Activated naive CD8-positive, alpha-beta T cell treated with anti-CD3 and anti-CD28 coated beads, Interleukin-2, amount 10 ng/mL, durations not matched to agents 7 days and 5 days (primary cell): ENCODE results near the gene TMC6. TPM values are rescaled to one million over a fixed set of nuclear protein-coding genes. Genes with fewer than 3 reads are reported as not detected.
A peak's percentile ranks its signal among the peaks of the same experiment; 100 is the strongest.
"Not testable (repeated sequence)": the region's sequence is repeated elsewhere in the genome, so short reads cannot be mapped to it uniquely, and the experiment has no call there.

Experiments
- ATAC-seq: fragments of 150-1000 bp; cut with Tn5 transposase; one replicate; pipeline ENCODE4 v1.10.0; 2021; ENCODE audit warnings: low read depth, moderate library complexity
- POLR2A ChIA-PET: fragments of 350-600 bp; sonication (Branson Sonifier 250); formaldehyde crosslinking; loops from one replicate; lab custom pipeline; 2021; ENCODE audit warnings: antibody characterized with exemption; lab: Charles Lee
- DNase-seq: peaks from one replicate; pipeline ENCODE4 v3.0.0; 2021
- H3K27ac Mint-ChIP-seq: one replicate; pipeline ENCODE4 v1.8.0; 2022; ENCODE audit warnings: mild to moderate bottlenecking, mixed read lengths
- H3K27me3 Mint-ChIP-seq: one replicate; pipeline ENCODE4 v1.8.0; 2022; ENCODE audit warnings: mild to moderate bottlenecking, moderate library complexity, mixed read lengths
- H3K36me3 Mint-ChIP-seq: one replicate; pipeline ENCODE4 v1.8.0; 2021; ENCODE audit warnings: mild to moderate bottlenecking, mixed read lengths
- H3K4me1 Mint-ChIP-seq: one replicate; pipeline ENCODE4 v1.8.0; 2021; ENCODE audit warnings: mixed read lengths
- H3K4me3 Mint-ChIP-seq: one replicate; pipeline ENCODE4 v1.8.0; 2022; ENCODE audit warnings: mild to moderate bottlenecking, moderate library complexity, mixed read lengths
- H3K9me3 Mint-ChIP-seq: one replicate; pipeline ENCODE4 v1.8.0; 2021; ENCODE audit warnings: mixed read lengths
- total RNA-seq, 2 experiments: library from RNA; stranded (reverse); gene quantifications; one replicate each; pipeline ENCODE4 v1.2.3, GENCODE V29; 2021

Gene TMC6
- total RNA-seq, 2 experiments from 2014 or later, result 638 to 646 TPM

DNA sequence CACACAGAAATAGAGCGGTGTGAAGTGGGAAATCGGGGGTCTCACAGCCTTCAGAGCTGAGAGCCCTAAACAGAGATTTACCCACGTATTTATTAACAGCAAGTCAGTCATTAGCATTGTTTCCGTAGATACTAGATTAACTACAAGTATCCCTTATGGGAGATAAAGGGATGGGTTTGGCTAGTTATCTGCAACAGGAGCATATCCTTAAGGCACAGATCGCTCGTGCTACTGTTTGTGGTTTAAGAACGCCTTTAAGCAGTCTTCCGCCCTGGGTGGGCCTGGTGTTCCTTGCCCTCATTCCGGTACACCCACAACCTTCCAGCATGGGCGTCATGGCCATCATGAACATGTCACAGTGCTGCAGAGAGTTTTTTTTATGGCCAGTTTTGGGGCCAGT lies 27.0 kb downstream of the TMC6 start:
- Mint-ChIP-seq H3K27me3 (no peaks in the 10 kb centered on the region), H3K4me1 (no peaks in the 10 kb centered on the region), H3K27ac (no peak overlapping the region), H3K9me3 (no peaks in the 10 kb centered on the region), H3K4me3 (no peak overlapping the region), H3K36me3 (peaks cover 35% of the 10 kb centered on the region)
- POLR2A ChIA-PET, result no interaction called here
- DNase-seq, result no peak
- no peak for ATAC-seq

DNA sequence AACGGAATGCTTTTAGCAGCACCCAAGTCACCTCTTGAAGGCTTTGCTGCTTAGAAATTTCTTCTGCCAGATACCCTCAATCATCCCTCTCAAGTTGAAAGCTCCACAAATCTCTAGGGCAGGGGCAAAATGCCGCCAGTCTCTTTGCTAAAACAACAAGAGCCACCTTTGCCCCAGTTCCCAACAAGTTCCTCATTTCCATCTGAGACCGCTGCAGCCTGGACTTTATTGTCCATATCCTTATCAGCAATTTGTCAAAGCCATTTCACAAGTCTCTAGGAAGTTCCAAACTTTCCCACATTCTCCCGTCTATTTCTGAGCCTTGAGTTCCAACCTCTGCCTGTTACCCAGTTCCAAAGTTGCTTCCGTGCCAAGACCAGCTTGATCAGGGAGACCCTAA lies 27.4 kb downstream of the TMC6 start:
- POLR2A ChIA-PET, result no interaction called here
- DNase-seq, result no peak
- Mint-ChIP-seq H3K27ac (no peak overlapping the region), H3K4me1 (no peaks in the 10 kb centered on the region), H3K9me3 (no peaks in the 10 kb centered on the region), H3K36me3 (peaks cover 37% of the 10 kb centered on the region), H3K27me3 (no peaks in the 10 kb centered on the region), H3K4me3 (no peak overlapping the region)
- no peak for ATAC-seq

DNA sequence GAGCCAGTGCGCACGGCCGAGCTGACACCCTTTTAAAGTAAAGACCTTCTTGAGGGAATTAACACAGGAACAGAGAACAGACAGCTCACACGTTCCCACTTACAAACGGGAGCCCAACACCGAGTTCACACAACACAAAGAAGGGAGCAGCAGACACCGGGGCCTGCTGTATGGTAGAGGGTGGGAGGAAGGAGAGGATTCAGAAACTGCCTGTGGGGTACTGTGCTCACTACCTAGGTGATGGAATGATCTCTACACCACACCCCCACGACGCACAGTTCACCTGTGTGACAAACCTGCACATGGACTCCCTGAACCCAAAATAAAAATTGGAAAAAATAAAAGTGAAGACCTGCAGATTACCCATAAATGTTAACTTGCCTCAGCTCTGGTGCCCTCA lies 32.5 kb downstream of the TMC6 start:
- H3K36me3 Mint-ChIP-seq, result peaks cover 52% of the 10 kb centered on the region
- H3K4me3 Mint-ChIP-seq, result no peak overlapping the region
- ATAC-seq, result no peak
- H3K9me3 Mint-ChIP-seq, result no peaks in the 10 kb centered on the region
- no peaks in the 10 kb centered on the region for H3K27me3 Mint-ChIP-seq
- no peak for DNase-seq
- no peaks in the 10 kb centered on the region for H3K4me1 Mint-ChIP-seq
- POLR2A ChIA-PET, result no interaction called here
- no peak overlapping the region for H3K27ac Mint-ChIP-seq

DNA sequence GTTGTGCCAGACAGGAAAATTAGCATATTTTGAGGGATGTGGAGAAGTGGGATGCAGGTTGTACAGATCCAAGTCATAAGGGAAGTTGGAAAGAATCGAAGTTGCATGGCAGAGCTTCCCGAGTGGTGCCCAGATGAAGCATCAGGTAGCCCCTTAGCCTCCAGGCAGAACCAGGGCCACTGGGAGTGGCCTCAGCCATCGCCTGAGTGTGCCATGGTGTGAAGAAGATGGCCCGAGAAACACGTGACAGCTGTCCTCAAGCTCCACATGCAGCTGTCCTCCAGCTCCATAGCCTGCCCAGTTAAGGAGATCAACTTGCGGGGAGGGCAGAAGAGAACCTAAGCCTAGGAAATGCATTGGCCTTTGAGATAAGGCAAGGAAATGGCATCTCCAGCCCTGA lies 33.5 kb downstream of the TMC6 start:
- POLR2A ChIA-PET, result no interaction called here
- no peak for ATAC-seq

DNA sequence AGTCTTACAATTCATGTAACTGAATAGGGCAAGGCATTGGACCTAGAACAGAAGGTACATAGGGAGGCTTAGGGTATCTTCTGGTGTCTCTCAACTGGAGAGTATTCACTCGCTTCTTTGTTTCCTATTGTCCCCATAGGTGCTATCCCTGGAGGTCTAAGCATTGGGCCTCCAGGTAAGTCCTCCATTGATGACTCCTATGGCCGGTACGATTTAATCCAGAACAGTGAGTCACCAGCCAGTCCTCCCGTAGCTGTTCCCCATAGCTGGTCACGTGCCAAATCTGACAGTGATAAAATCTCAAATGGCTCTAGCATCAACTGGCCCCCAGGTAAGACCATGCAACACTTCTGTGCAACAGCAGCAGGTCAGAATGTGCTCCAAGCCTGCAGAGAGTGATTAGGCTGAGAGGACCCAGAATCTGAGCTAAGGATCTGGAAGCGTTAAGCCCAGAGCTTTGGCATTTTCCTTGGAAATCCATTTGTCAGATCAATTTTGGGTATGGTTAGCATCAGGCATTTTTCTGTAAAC lies 35.7 kb downstream of the TMC6 start:
- POLR2A ChIA-PET, result no interaction called here
- Mint-ChIP-seq H3K4me1 (peaks cover 3% of the 10 kb centered on the region), H3K36me3 (peaks cover 32% of the 10 kb centered on the region), H3K27ac (peak overlapping the region; percentile 21), H3K4me3 (no peak overlapping the region), H3K9me3 (no peaks in the 10 kb centered on the region), H3K27me3 (no peaks in the 10 kb centered on the region)
- ATAC-seq, result no peak
- DNase-seq, result no peak

More for the DNA sequence above, 33.5 kb downstream of the TMC6 start:
- Mint-ChIP-seq H3K27ac (no peak overlapping the region), H3K27me3 (no peaks in the 10 kb centered on the region), H3K9me3 (no peaks in the 10 kb centered on the region), H3K36me3 (peaks cover 48% of the 10 kb centered on the region), H3K4me1 (no peaks in the 10 kb centered on the region), H3K4me3 (no peak overlapping the region)
- no peak for DNase-seq

DNA sequence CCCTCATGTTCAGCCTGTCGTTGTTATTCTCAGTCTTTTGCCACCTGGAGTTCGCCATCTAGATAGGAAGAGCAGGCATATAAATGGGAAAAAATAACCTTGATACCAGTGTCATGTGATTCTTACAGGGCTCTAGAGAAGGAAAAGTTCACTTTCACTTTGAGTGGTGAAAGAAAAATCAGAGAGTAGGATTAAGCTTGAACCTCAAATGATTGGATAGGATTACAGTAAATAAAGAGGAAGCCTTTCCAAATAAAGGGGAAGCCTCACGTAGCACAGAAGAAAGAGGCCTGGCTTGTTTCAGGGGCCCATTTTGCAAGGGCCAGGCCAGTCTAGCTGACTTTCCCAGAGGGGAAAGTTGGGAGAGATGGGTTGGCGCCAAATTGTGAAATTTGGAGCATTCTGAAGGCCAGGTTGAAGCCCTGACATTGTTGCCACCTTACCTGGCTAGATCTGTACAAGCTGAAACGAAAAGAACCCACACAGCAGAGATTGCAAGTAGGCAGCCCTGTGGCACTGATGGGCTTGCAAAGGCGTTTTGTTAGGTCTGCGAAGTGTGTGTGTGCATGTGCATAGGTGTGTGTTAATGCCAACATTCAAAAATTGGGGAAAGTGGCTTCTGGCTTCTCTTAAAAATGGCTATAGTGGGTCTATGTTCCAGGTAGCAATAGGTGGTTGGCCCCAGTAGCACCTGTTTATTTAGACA lies 38.8 kb downstream of the TMC6 start:
- DNase-seq, result no peak
- Mint-ChIP-seq H3K27me3 (no peaks in the 10 kb centered on the region), H3K36me3 (peaks cover 40% of the 10 kb centered on the region), H3K9me3 (no peaks in the 10 kb centered on the region), H3K4me3 (no peak overlapping the region), H3K27ac (peak overlapping the region; percentile 14), H3K4me1 (peaks cover 3% of the 10 kb centered on the region)
- POLR2A ChIA-PET, result no interaction called here
- ATAC-seq, result no peak

DNA sequence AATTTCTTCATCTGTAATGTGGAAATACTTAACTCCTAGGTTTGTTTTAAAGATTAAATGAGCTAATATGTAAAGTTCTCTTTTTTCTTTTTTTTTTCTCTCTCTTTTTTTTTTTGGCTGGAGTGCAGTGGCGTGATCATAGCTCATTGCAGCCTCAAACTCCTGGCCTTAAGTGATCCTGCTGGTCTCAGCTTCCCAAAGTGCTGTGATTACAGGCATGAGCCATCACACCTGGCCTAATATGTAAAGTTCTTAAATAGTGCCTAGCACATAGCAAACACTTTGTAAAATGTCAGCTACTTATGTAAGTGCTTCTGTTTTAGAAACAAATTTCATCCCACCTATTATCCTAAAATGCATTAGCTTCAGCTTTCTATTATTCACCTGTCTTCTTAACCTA lies 40.0 kb downstream of the TMC6 start:
- POLR2A ChIA-PET, result interaction anchor here (0.7 kb wide), 1 partner anchor 129 kb away, joined by 4 read pairs; no protein-coding TSS in a partner anchor
- DNase-seq, result no peak
- H3K36me3 Mint-ChIP-seq, result peaks cover 36% of the 10 kb centered on the region
- no peaks in the 10 kb centered on the region for H3K9me3 Mint-ChIP-seq
- H3K27ac Mint-ChIP-seq, result no peak overlapping the region
- no peak overlapping the region for H3K4me3 Mint-ChIP-seq
- H3K27me3 Mint-ChIP-seq, result no peaks in the 10 kb centered on the region
- no peak for ATAC-seq
- H3K4me1 Mint-ChIP-seq, result peaks cover 3% of the 10 kb centered on the region

DNA sequence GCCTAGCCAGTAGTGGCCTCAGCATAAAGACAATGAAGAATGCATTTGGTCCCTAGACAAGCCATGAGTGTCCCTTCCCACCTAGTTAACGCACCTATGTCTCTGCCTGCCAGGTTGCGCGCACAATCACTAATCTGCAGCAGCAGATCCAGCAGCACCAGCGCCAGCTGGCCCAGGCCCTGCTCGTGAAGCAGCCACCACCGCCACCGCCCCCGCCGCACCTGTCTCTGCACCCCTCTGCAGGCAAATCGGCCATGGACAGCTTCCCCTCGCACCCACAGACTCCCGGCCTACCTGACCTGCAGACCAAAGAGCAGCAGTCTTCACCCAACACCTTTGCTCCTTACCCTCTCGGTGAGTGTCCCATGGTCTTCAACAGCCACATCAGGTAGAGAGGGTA lies 41.8 kb downstream of the TMC6 start:
- H3K4me1 Mint-ChIP-seq, result peaks cover 7% of the 10 kb centered on the region
- DNase-seq, result no peak
- H3K4me3 Mint-ChIP-seq, result no peak overlapping the region
- peaks cover 24% of the 10 kb centered on the region for H3K36me3 Mint-ChIP-seq
- POLR2A ChIA-PET, result no interaction called here
- H3K27ac Mint-ChIP-seq, result no peak overlapping the region
- no peak for ATAC-seq
- no peaks in the 10 kb centered on the region for H3K9me3 Mint-ChIP-seq
- H3K27me3 Mint-ChIP-seq, result no peaks in the 10 kb centered on the region

DNA sequence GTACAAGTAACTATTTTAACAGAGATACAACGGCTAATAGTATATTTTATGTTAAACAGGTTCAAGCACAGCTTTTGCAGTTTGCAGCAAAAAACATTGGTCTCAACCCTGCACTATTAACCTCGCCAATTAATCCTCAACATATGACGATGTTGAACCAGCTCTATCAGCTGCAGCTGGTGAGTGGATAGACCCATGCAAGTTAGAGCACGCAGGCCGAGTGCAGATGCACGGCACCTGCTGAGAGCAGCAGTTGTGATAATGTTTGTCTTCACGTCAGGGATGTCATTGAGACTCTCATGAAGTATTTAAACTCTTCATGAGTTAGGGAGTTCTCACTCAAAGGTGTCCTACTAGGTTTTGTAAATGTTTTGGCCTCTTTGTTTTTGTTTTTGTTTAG lies 45.6 kb downstream of the TMC6 start:
- no peak overlapping the region for H3K4me3 Mint-ChIP-seq
- H3K27me3 Mint-ChIP-seq, result no peaks in the 10 kb centered on the region
- peaks cover 4% of the 10 kb centered on the region for H3K4me1 Mint-ChIP-seq
- no peak for ATAC-seq
- no peak for DNase-seq
- H3K36me3 Mint-ChIP-seq, result peaks cover 18% of the 10 kb centered on the region
- H3K27ac Mint-ChIP-seq, result no peak overlapping the region
- POLR2A ChIA-PET, result no interaction called here
- no peaks in the 10 kb centered on the region for H3K9me3 Mint-ChIP-seq

DNA sequence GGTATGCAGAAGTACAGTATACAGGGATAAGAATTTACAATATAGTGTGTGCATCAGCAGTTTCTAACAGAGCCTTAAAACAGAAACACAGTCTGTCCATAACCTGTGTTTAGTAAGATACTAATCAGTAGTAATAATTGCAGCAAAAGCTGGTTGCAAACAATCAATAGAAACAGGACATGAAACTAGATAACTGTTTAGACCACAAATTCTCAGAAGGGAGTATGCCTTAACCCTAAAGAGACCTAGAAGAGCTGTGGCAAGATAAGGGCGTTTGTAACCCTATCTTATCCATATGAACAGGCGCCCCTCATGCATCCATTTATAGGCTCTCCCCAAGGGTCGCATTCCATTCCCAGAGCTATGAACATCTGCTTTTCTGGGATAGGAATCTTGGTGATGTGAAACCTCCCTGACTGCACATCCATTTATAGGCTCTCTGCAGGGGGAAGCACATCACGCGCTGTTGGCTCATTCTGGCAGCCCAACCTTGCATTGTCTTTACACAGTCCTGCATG lies 46.1 kb downstream of the TMC6 start:
- ATAC-seq, H3K27ac Mint-ChIP-seq, H3K4me1 Mint-ChIP-seq, H3K9me3 Mint-ChIP-seq, H3K27me3 Mint-ChIP-seq, DNase-seq, POLR2A ChIA-PET, H3K4me3 Mint-ChIP-seq: not testable (repeated sequence)
- H3K36me3 Mint-ChIP-seq, result peaks cover 14% of the 10 kb centered on the region

DNA sequence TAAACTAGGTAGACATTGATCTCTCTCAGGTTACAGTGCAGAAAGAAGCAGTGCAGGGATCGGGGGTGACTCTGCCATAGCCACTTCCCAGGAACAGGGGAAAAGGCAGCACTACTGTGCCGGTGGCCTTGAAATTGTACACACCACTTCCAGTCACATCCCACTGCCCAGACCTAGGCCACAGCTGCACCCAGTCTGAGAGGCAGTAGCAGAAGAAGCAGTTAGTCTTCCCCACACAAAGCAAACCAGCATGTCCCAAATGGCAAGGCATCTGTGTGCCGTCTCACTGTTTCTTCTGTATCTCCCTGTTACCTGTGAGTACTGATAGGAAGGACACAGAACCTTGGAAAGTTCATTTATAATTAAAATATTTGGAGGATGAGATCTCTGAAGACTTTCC lies 47.0 kb downstream of the TMC6 start:
- H3K4me1 Mint-ChIP-seq, result peaks cover 4% of the 10 kb centered on the region
- no peaks in the 10 kb centered on the region for H3K27me3 Mint-ChIP-seq
- H3K4me3 Mint-ChIP-seq, result no peak overlapping the region
- H3K36me3 Mint-ChIP-seq, result peaks cover 9% of the 10 kb centered on the region
- DNase-seq (no peak), ATAC-seq (no peak)
- POLR2A ChIA-PET, result interaction anchor here (0.6 kb wide), 1 partner anchor 124 kb away, joined by 9 read pairs; no protein-coding TSS in a partner anchor
- H3K27ac Mint-ChIP-seq, result no peak overlapping the region
- no peaks in the 10 kb centered on the region for H3K9me3 Mint-ChIP-seq

DNA sequence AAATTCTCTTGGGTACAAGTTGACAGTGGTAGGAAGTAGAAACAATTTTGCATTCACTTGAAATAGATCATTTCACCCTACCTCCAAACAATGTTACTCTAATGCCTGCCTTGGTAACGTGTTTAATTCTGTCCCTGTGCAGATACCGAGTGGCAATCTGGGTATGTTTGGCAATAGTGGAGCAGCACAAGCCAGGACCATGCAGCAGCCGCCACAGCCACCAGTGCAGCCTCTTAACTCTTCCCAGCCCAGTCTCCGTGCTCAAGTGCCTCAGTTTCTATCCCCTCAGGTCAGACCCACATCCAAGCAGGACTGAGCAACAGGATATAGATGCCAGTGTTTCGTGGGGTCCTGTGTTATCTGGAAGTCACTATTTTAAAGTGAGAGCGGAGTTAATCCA lies 49.3 kb downstream of the TMC6 start:
- no peak overlapping the region for H3K4me3 Mint-ChIP-seq
- DNase-seq (no peak), ATAC-seq (no peak)
- no peaks in the 10 kb centered on the region for H3K27me3 Mint-ChIP-seq
- POLR2A ChIA-PET, result no interaction called here
- peaks cover 4% of the 10 kb centered on the region for H3K4me1 Mint-ChIP-seq
- H3K36me3 Mint-ChIP-seq, result peaks cover 11% of the 10 kb centered on the region
- H3K27ac Mint-ChIP-seq, result no peak overlapping the region
- no peaks in the 10 kb centered on the region for H3K9me3 Mint-ChIP-seq

DNA sequence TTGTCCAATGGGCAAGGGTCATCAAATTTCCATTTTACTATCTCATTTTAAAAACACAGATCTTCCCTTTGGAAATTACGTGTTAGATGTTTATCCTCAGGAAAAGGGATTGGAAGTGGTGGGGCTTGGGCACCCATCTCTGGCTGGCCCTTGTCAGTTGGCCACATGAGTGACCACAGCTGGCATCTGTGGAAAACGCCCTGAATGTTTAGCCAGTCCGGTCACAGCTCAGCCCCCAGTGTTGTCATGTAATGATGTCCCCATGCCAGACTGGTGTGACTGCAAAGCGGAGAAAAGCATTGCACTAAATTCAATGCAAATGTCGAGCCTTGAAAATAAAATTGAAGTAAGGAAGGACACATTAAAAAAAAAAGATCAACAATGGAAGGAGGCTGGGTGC lies 53.0 kb downstream of the TMC6 start:
- Mint-ChIP-seq H3K9me3 (no peaks in the 10 kb centered on the region), H3K36me3 (peaks cover 19% of the 10 kb centered on the region), H3K4me3 (no peak overlapping the region), H3K4me1 (no peaks in the 10 kb centered on the region), H3K27ac (no peak overlapping the region), H3K27me3 (no peaks in the 10 kb centered on the region)
- no peak for DNase-seq
- no peak for ATAC-seq
- POLR2A ChIA-PET, result no interaction called here

DNA sequence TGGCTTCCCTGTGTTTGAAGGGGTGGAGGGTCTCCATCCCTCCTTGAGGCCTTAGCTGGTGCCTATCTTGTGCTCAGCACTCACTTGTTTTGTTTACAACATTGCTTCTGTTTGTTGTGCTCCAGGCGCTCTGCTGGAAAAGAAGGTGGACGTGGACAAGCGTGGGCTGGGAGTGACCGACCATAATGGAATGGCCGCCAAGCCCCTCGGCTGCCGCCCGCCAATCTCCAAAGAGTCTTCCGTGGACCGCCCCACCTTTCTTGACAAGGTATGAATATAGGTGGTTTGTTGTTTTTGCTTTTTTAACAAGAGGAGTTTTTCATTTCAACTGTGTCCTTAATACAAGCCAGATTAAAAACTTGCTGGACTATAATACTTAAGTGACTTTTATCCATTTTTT lies 53.5 kb downstream of the TMC6 start:
- DNase-seq, result no peak
- no peaks in the 10 kb centered on the region for H3K9me3 Mint-ChIP-seq
- H3K4me1 Mint-ChIP-seq, result no peaks in the 10 kb centered on the region
- no peak overlapping the region for H3K27ac Mint-ChIP-seq
- H3K36me3 Mint-ChIP-seq, result peaks cover 17% of the 10 kb centered on the region
- ATAC-seq, result no peak
- POLR2A ChIA-PET, result no interaction called here
- no peak overlapping the region for H3K4me3 Mint-ChIP-seq
- no peaks in the 10 kb centered on the region for H3K27me3 Mint-ChIP-seq
